ENCODE results near the gene ACSL5. TPM values are rescaled to one million over a fixed set of nuclear protein-coding genes. Genes with fewer than 3 reads are reported as not detected.

ACSL5 gene
- total and polyA plus RNA-seq, 2 experiments from 2014 or later: not detected

- Histone ChIP-seq H3K4me3 (no peak overlapping the region), H4K20me1 (replicated peaks; ENCODE audit: insufficient read depth) (no peaks in the 10 kb centered on the region), H3K79me2 (replicated peaks; ENCODE audit: insufficient read depth) (no peaks in the 10 kb centered on the region), H3K4me1 (ENCODE audit: insufficient read depth) (no peaks in the 10 kb centered on the region), H3K4me2 (no peak overlapping the region), H2AFZ (0 out of 2 replicates have a peak overlapping the region, but pooled peaks have one; percentile 47), H3K27ac (ENCODE audit: low read depth) (no peak overlapping the region), H3K27me3 (ENCODE audit: insufficient read depth) (no peaks in the 10 kb centered on the region), H3F3A (replicated peaks; ENCODE audit: low read depth) (no peaks in the 10 kb centered on the region), H3K9me2 (ENCODE audit: insufficient read depth) (0 out of 2 replicates have a peak, but pooled peaks cover 3% of the 10 kb centered on the region), H3K36me3 (ENCODE audit: insufficient read depth) (no peaks in the 10 kb centered on the region)
- Mint-ChIP-seq H3K4me3 (no peak overlapping the region), H3K4me1 (0 out of 3 replicates have a peak, but pooled peaks cover 3% of the 10 kb centered on the region), H3K27me3 (ENCODE audit: insufficient read depth, low read depth, poor library complexity) (no peaks in the 10 kb centered on the region), H3K36me3 (ENCODE audit: low read depth) (no peaks in the 10 kb centered on the region), H3K27ac (no peak overlapping the region), H3K9me3 (no peaks in the 10 kb centered on the region; the same call in 2 of the 3 replicates)
- no peak for TF ChIP-seq ZNF114 (CRISPR knock-in tag; IDR thresholded peaks at IDR 0.05)
- TF ChIP-seq NANOG (IDR thresholded peaks at IDR 0.05; ENCODE audit: borderline replicate concordance): no peak
- TF ChIP-seq ETS1 (IDR thresholded peaks at IDR 0.05): no peak
- no peak for TF ChIP-seq STAT1 (IDR thresholded peaks at IDR 0.05; ENCODE audit: unreplicated experiment)
- TF ChIP-seq CTCF (conservative IDR thresholded peaks at IDR 0.05; ENCODE audit: low read depth in 2 of 2): no peak
- no peak for TF ChIP-seq ZNF331 (CRISPR knock-in tag; IDR thresholded peaks at IDR 0.05; ENCODE audit: low read depth)
- no peak for ATAC-seq
- DNase-seq (ENCODE audit: low spot score): no peak
Measured at GRCh38 chr10:112335111-112335867, 38.6 kb upstream of the ACSL5 start.

DNA sequence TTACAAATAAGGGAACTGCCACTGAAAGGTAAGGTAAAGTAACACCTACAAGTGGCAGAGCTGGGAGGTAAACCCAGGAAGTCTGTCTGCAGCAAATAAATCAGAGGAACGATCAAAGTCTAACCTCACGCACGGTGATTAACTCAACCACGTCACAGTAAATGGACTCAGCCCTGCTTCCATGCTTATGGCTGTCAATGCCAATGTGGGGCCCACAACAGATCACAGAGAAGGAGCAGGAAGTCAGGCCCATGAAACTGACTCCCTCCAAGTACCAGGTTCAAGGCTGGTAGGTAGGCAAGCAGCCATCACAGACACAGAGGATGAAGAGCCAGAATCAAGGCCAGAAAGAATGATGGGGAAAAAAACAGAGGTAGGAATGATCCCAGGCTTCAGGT lies 38.0 kb upstream of the ACSL5 start:
- Histone ChIP-seq H3K27ac (ENCODE audit: low read depth) (no peak overlapping the region), H3K79me2 (replicated peaks; ENCODE audit: insufficient read depth) (no peaks in the 10 kb centered on the region), H3K27me3 (ENCODE audit: insufficient read depth) (no peaks in the 10 kb centered on the region), H3K36me3 (ENCODE audit: insufficient read depth) (no peaks in the 10 kb centered on the region), H2AFZ (peak overlapping the region; percentile 47; the same call in 1 of the 2 replicates), H4K20me1 (replicated peaks; ENCODE audit: insufficient read depth) (no peaks in the 10 kb centered on the region), H3F3A (replicated peaks; ENCODE audit: low read depth) (no peaks in the 10 kb centered on the region), H3K4me2 (no peak overlapping the region), H3K4me3 (no peak overlapping the region), H3K9me2 (ENCODE audit: insufficient read depth) (0 out of 2 replicates have a peak, but pooled peaks cover 3% of the 10 kb centered on the region), H3K4me1 (ENCODE audit: insufficient read depth) (no peaks in the 10 kb centered on the region)
- TF ChIP-seq STAT1 (IDR thresholded peaks at IDR 0.05; ENCODE audit: unreplicated experiment) (no peak), ZNF114 (CRISPR knock-in tag; IDR thresholded peaks at IDR 0.05) (no peak), ETS1 (IDR thresholded peaks at IDR 0.05) (no peak), NANOG (IDR thresholded peaks at IDR 0.05; ENCODE audit: borderline replicate concordance) (no peak), REST (IDR thresholded peaks at IDR 0.05; ENCODE audit: unreplicated experiment) (no peak), EZH2 (IDR thresholded peaks at IDR 0.05; ENCODE audit: low read depth, unreplicated experiment) (no peak), EZH2phosphoT487 (IDR thresholded peaks at IDR 0.05; ENCODE audit: unreplicated experiment) (no peak), CTCF (conservative IDR thresholded peaks at IDR 0.05; ENCODE audit: low read depth in 2 of 2) (no peak), POLR2AphosphoS5 (IDR thresholded peaks at IDR 0.05; ENCODE audit: low read depth) (no peak), JUNB (IDR thresholded peaks at IDR 0.05; ENCODE audit: unreplicated experiment) (no peak)
- no peak overlapping the region for H3K4me3 Mint-ChIP-seq
- ATAC-seq (no peak), DNase-seq (ENCODE audit: low spot score) (no peak)
- no peak overlapping the region for H3K27ac Mint-ChIP-seq
- no peaks in the 10 kb centered on the region for H3K27me3 Mint-ChIP-seq (ENCODE audit: insufficient read depth, low read depth, poor library complexity)
- H3K36me3 Mint-ChIP-seq (ENCODE audit: low read depth): no peaks in the 10 kb centered on the region
- no peaks in the 10 kb centered on the region; the same call in 2 of the 3 replicates for H3K9me3 Mint-ChIP-seq
- 0 out of 3 replicates have a peak, but pooled peaks cover 3% of the 10 kb centered on the region for H3K4me1 Mint-ChIP-seq

Measured in GM23338 (cell line).